ENCODE results near the gene SYDE1. TPM values are rescaled to one million over a fixed set of nuclear protein-coding genes. Genes with fewer than 3 reads are reported as not detected.

Gene SYDE1
- total and polyA plus RNA-seq, 2 donors (not counting 1 experiment from before 2014, with no cell fraction given) = not detected

DNA sequence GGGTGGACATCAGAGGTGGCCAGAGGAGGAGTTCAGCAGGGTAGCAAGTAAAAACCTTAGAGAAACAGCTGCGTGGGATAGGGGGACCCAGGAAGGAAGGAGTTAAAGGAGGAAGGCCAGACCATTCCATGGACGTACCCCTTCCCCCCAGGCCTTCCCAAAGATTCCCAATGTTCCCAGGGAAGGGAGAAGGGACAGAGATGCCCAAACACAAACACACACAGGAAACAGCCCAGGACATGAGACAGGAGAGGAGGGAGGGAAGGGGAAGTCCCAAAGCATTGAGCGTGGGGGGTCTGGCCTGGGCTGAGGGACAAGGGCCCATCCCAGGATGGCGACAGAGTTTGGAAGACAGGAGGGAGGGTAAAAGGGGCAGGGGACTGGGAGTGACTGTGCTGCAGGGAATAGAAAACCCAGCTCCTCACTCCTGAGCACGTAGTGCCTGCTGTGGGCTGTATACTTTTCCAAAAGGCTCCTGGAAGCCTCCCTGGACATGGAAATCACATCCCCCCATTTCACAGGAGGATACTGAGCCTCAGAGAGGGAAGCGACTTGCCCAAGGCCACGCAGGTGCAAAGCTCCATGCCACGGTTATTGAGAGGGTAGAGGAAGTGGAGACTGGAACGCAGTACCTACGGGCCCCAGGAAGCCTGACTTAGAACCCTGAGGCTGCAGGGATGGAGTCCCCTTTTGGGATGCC lies 1.1 kb downstream of the SYDE1 start:
- ChIA-PET POLR2A (no interaction called here), CTCF (no interaction called here)
- ATAC-seq (ENCODE audit: low read depth) = no peak
- H3K27ac Mint-ChIP-seq = no peak overlapping the region
- H3K9me3 Mint-ChIP-seq (ENCODE audit: insufficient read depth) = peaks cover 9% of the 10 kb centered on the region
- Histone ChIP-seq H3K27ac (ENCODE audit: low read length in 2 of 2) (no peak overlapping the region), H3K4me2 (replicated peaks; ENCODE audit: low read depth, low read length, poor library complexity, severe bottlenecking) (no peak overlapping the region), H3K36me3 (replicated peaks in 1 of 2; ENCODE audit: control extremely low read depth in 1 of 2, control insufficient read depth in 1 of 2, extremely low read depth in 1 of 2, insufficient read depth in 2 of 2, low read length in 1 of 2) (no peaks in the 10 kb centered on the region), H3K9ac (ENCODE audit: low read length) (no peak overlapping the region), H3K4me3 (ENCODE audit: control extremely low read depth in 1 of 5, extremely low read depth in 1 of 5, insufficient read depth in 1 of 5, low read depth in 2 of 5, low read length in 4 of 5) (no peak overlapping the region), H4K20me1 (ENCODE audit: control insufficient read depth, insufficient read depth, low read length, poor library complexity, severe bottlenecking) (no peaks in the 10 kb centered on the region), H2AFZ (ENCODE audit: insufficient read depth, low read depth, low read length, poor library complexity, severe bottlenecking) (no peak overlapping the region), H3K27me3 (replicated peaks in 1 of 4; ENCODE audit: control extremely low read depth in 1 of 4, control insufficient read depth in 3 of 4, insufficient read depth in 4 of 4, low read length in 3 of 4) (peaks cover 0 to 43% (median 20%) of the 10 kb centered on the region in 4 experiments), H3K9me3 (ENCODE audit: control extremely low read depth in 1 of 3, control insufficient read depth in 2 of 3, insufficient read depth in 1 of 3, low read length in 2 of 3) (peaks cover 4 to 25% (median 12%) of the 10 kb centered on the region in 3 donors), H3K79me2 (ENCODE audit: control insufficient read depth, insufficient read depth, low read length) (no peaks in the 10 kb centered on the region), H3K4me1 (ENCODE audit: control insufficient read depth in 2 of 2, insufficient read depth in 2 of 2, low read length in 2 of 2) (peaks cover 13% of the 10 kb centered on the region in 2 donors)
- H3K4me1 Mint-ChIP-seq = peaks cover 13% of the 10 kb centered on the region
- intact Hi-C loops (cut with micrococcal nuclease) = no loop called here
- H3K27me3 Mint-ChIP-seq = peaks cover 38% of the 10 kb centered on the region
- no peak for DNase-seq
- 71% methylated on average over 5 of the region's 10 CpGs for WGBS (ENCODE audit: insufficient coverage)
- no peak for TF ChIP-seq EZH2 (IDR thresholded peaks at IDR 0.05; ENCODE audit: borderline replicate concordance, insufficient read depth, low read depth, low read length, poor library complexity, severe bottlenecking)
- TF ChIP-seq, protein P1, sequence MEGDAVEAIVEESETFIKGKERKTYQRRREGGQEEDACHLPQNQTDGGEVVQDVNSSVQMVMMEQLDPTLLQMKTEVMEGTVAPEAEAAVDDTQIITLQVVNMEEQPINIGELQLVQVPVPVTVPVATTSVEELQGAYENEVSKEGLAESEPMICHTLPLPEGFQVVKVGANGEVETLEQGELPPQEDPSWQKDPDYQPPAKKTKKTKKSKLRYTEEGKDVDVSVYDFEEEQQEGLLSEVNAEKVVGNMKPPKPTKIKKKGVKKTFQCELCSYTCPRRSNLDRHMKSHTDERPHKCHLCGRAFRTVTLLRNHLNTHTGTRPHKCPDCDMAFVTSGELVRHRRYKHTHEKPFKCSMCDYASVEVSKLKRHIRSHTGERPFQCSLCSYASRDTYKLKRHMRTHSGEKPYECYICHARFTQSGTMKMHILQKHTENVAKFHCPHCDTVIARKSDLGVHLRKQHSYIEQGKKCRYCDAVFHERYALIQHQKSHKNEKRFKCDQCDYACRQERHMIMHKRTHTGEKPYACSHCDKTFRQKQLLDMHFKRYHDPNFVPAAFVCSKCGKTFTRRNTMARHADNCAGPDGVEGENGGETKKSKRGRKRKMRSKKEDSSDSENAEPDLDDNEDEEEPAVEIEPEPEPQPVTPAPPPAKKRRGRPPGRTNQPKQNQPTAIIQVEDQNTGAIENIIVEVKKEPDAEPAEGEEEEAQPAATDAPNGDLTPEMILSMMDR (IDR thresholded peaks at IDR 0.05) = no peak
- no peak overlapping the region for H3K4me3 Mint-ChIP-seq

All from B cell (primary cell).